Right atrium auricular region (tissue), 2 donors: ENCODE results near the gene SWI5. TPM values are rescaled to one million over a fixed set of nuclear protein-coding genes. Genes with fewer than 3 reads are reported as not detected.
A peak's percentile ranks its signal among the peaks of the same experiment; 100 is the strongest.

Experiments
- DNase-seq: peaks from one replicate; pipeline ENCODE4 v3.0.0-alpha.2; 2019; ENCODE audit warnings: low spot score
- H3K27ac ChIP-seq, 2 donors: fragments of 200-600 bp; sonication (generic); 1 replicate in 1 of 2; 2 replicates in 1 of 2; pipeline ENCODE4 v1.5.1; 2016 to 2019
- H3K27me3 ChIP-seq, 2 donors: fragments of 200-600 bp; sonication (generic); one replicate each; pipeline versions ENCODE4 v1.5.1 to v1.6.0; 2017 to 2019
- H3K36me3 ChIP-seq: fragments of 200-600 bp; sonication (generic); one replicate; pipeline ENCODE4 v1.5.1; 2016
- H3K4me1 ChIP-seq, 2 donors: fragments of 200-600 bp; sonication (generic); one replicate each; pipeline versions ENCODE4 v1.5.1 to v1.6.0; 2017 to 2019
- H3K4me3 ChIP-seq, 2 donors: fragments of 200-600 bp; sonication (generic); 1 replicate in 1 of 2; 2 replicates in 1 of 2; pipeline ENCODE4 v1.5.1; 2017 to 2019; ENCODE audit warnings: mild to moderate bottlenecking in 1 of 2, moderate library complexity in 1 of 2
- H3K9me3 ChIP-seq, 2 donors: fragments of 200-600 bp; sonication (generic); one replicate each; pipeline ENCODE4 v1.5.1; 2019
- CTCF ChIP-seq, 2 donors: fragments of 200-600 bp; sonication (generic); IDR thresholded peaks; one replicate each; pipeline ENCODE4 v1.5.1; 2019; ENCODE audit warnings: antibody characterized with exemption in 2 of 2
- total RNA-seq, 2 donors: library from RNA; depleted of rRNA; stranded (reverse); fragments of >200 nt; gene quantifications; one replicate each; pipeline ENCODE4 v1.1.0, GENCODE V29; 2016

SWI5 gene
- total RNA-seq, 2 donors from 2014 or later = 21.5 to 23.0 TPM

GRCh38 chr9:128249908-128250838 lies 25.9 kb upstream of the SWI5 start:
- peaks cover 0 to 28% of the 10 kb centered on the region in 2 donors for H3K4me1 ChIP-seq
- no peak for TF ChIP-seq CTCF (IDR thresholded peaks at IDR 0.05)
- H3K27ac ChIP-seq = no peak overlapping the region
- no peaks in the 10 kb centered on the region for H3K27me3 ChIP-seq
- H3K36me3 ChIP-seq = no peaks in the 10 kb centered on the region
- H3K4me3 ChIP-seq = peak overlapping the region; percentile 30 to 47
- no peaks in the 10 kb centered on the region for H3K9me3 ChIP-seq
- no peak for DNase-seq

GRCh38 chr9:128250839-128251731 lies 25.0 kb upstream of the SWI5 start:
- no peaks in the 10 kb centered on the region for H3K9me3 ChIP-seq
- H3K36me3 ChIP-seq = no peaks in the 10 kb centered on the region
- no peak for TF ChIP-seq CTCF (IDR thresholded peaks at IDR 0.05)
- DNase-seq = no peak
- no peak overlapping the region for H3K27ac ChIP-seq
- H3K4me1 ChIP-seq = peaks cover 0 to 19% of the 10 kb centered on the region in 2 donors
- H3K27me3 ChIP-seq = no peaks in the 10 kb centered on the region
- peak overlapping the region; percentile 16 to 47 for H3K4me3 ChIP-seq

- no peak for TF ChIP-seq CTCF (IDR thresholded peaks at IDR 0.05)
- Histone ChIP-seq H3K27ac (no peak overlapping the region), H3K4me1 (peaks cover 0 to 14% of the 10 kb centered on the region in 2 donors), H3K27me3 (no peaks in the 10 kb centered on the region), H3K36me3 (peaks cover 2% of the 10 kb centered on the region), H3K4me3 (no peak overlapping the region), H3K9me3 (no peaks in the 10 kb centered on the region)
- DNase-seq = no peak
Measured at GRCh38 chr9:128251732-128252100, 24.4 kb upstream of the SWI5 start.

GRCh38 chr9:128252317-128253139 lies 23.5 kb upstream of the SWI5 start:
- no peak for DNase-seq
- no peaks in the 10 kb centered on the region for H3K9me3 ChIP-seq
- TF ChIP-seq CTCF (IDR thresholded peaks at IDR 0.05) = no peak
- peaks cover 0 to 14% of the 10 kb centered on the region in 2 donors for H3K4me1 ChIP-seq
- no peaks in the 10 kb centered on the region for H3K27me3 ChIP-seq
- no peak overlapping the region for H3K4me3 ChIP-seq
- H3K27ac ChIP-seq = no peak overlapping the region
- H3K36me3 ChIP-seq = peaks cover 10% of the 10 kb centered on the region
